K562 (cell line): ENCODE results near the gene PFAS. TPM values are rescaled to one million over a fixed set of nuclear protein-coding genes. Genes with fewer than 3 reads are reported as not detected.

ENCODE experiments used
- ATAC-seq: fragments of 200-7000 bp; cut with Tn5 transposase; 3 replicates; pipeline ENCODE4 v1.9.1; 2020; ENCODE audit warnings: moderate library complexity
- BruUV-seq: library from RNA; stranded (reverse); fragments of 400-500 nt; replicated peaks from 2 replicates; lab custom pipeline; 2021; lab: Mats Ljungman, UMichigan
- CTCF ChIA-PET: fragments of 300-600 bp; formaldehyde crosslinking; extraction: SDS; loops from one replicate; lab custom pipeline; 2021; ENCODE audit warnings: low intra/inter-chr PET ratio; lab: Yijun Ruan, JAX
- POLR2A ChIA-PET: fragments of 300-600, 350-650 bp; sonication (Branson Sonifier 250); formaldehyde crosslinking; extraction: SDS; loops from one replicate; lab custom pipeline; 2021; ENCODE audit warnings: antibody characterized with exemption, inconsistent platforms; lab: Yijun Ruan, JAX
- DNase-seq, 4 experiments: peaks; one replicate each; pipeline versions ENCODE4 v3.0.0 to v3.0.0-alpha.2; 2011 to 2018; ENCODE audit warnings: low spot score in 3 of 4, mixed read lengths in 3 of 4; ENCODE audit errors: extremely low read depth in 1 of 4
- FAIRE-seq: peaks from 2 replicates; lab custom pipeline; 2011; peaks lifted over from hg19 to GRCh38; lab: Jason Lieb, UNC
- H2AFZ ChIP-seq: 2 replicates; pipeline ENCODE4 v1.6.0; 2011; ENCODE audit warnings: low read depth, low read length, control low read depth, inconsistent platforms
- H3K27ac ChIP-seq: fragments of 200-600 bp; 3 replicates; pipeline ENCODE4 v1.8.0; 2011; ENCODE audit warnings: low read depth, mild to moderate bottlenecking, control low read depth, inconsistent platforms, low read length, moderate library complexity, mixed read lengths; ENCODE audit errors: extremely low read depth
- H3K27me3 ChIP-seq, 2 experiments: fragments of 300-600 bp in 1 of 2; 2 replicates in 1 of 2; 3 replicates in 1 of 2; pipeline versions ENCODE4 v1.6.0 to v1.8.0; 2011; ENCODE audit warnings: inconsistent platforms in 2 of 2, low read length in 2 of 2, mild to moderate bottlenecking in 1 of 2, mixed read lengths in 1 of 2, moderate library complexity in 1 of 2; ENCODE audit not compliant: control insufficient read depth in 2 of 2, insufficient read depth in 2 of 2
- H3K36me3 ChIP-seq: fragments of 300-600 bp; 3 replicates; pipeline ENCODE4 v1.8.0; 2011; ENCODE audit warnings: mild to moderate bottlenecking, low read length, inconsistent platforms; ENCODE audit not compliant: control insufficient read depth, insufficient read depth
- H3K4me1 ChIP-seq, 2 experiments: fragments of 200-600 bp in 1 of 2; replicated peaks in 1 of 2; 2 replicates in 1 of 2; 3 replicates in 1 of 2; pipeline versions ENCODE4 v1.5.1 to v1.8.0; 2011; ENCODE audit warnings: inconsistent platforms in 2 of 2, low read length in 2 of 2, mild to moderate bottlenecking in 1 of 2, mixed read lengths in 1 of 2, moderate library complexity in 1 of 2; ENCODE audit not compliant: control insufficient read depth in 2 of 2, insufficient read depth in 2 of 2
- H3K4me2 ChIP-seq: 2 replicates; pipeline ENCODE4 v1.6.1; 2011; ENCODE audit warnings: low read length, control low read depth, inconsistent platforms, mixed read lengths; ENCODE audit not compliant: insufficient read depth
- H3K4me3 ChIP-seq: fragments of 200-600 bp; sonication (generic), shearing (Covaris generic); 2 replicates; pipeline ENCODE4 v1.5.1; 2016; ENCODE audit warnings: control low read depth, inconsistent platforms
- H3K79me2 ChIP-seq: fragments of 200-600 bp; 3 replicates; pipeline ENCODE4 v1.8.0; 2011; ENCODE audit warnings: low read length, inconsistent platforms; ENCODE audit not compliant: control insufficient read depth, insufficient read depth
- H3K9ac ChIP-seq, 2 experiments: 2 replicates each; pipeline versions ENCODE4 v1.6.0 to v1.6.1; 2011; ENCODE audit warnings: low read depth in 2 of 2, low read length in 2 of 2, control low read depth in 1 of 2, inconsistent platforms in 1 of 2, mild to moderate bottlenecking in 1 of 2, mixed read lengths in 1 of 2; ENCODE audit not compliant: insufficient read depth in 1 of 2
- H3K9me1 ChIP-seq: one replicate; pipeline ENCODE4 v1.6.0; 2011; ENCODE audit warnings: inconsistent platforms, mild to moderate bottlenecking, low read length, moderate library complexity; ENCODE audit not compliant: control insufficient read depth, insufficient read depth
- H3K9me3 ChIP-seq: replicated peaks from 2 replicates; pipeline ENCODE4 v1.5.1; 2011; ENCODE audit warnings: low read depth, low read length, inconsistent platforms; ENCODE audit not compliant: control insufficient read depth, insufficient read depth
- H4K20me1 ChIP-seq: replicated peaks from 2 replicates; pipeline ENCODE4 v1.6.1; 2011; ENCODE audit warnings: low read length, inconsistent platforms, mixed read lengths; ENCODE audit not compliant: control insufficient read depth, insufficient read depth
- GABPB1 ChIP-seq: sonication (generic); formaldehyde crosslinking; IDR thresholded peaks from 2 replicates; pipeline ENCODE4 v1.8.0; 2022; ENCODE audit warnings: mild to moderate bottlenecking, missing genetic modification reagents
- LARP7 ChIP-seq: fragments of 450-650 bp; IDR thresholded peaks from 2 replicates; pipeline ENCODE4 v1.6.1; 2016
- RAD21 ChIP-seq, 2 experiments: fragments of 250-450 bp in 1 of 2; fragments of 450-650 bp in 1 of 2; sonication (Bioruptor Pico) in 1 of 2; formaldehyde crosslinking in 1 of 2; IDR thresholded peaks in 1 of 2; conservative IDR thresholded peaks in 1 of 2; 2 replicates each; pipeline versions ENCODE4 v1.4.0 to v1.8.0; 2020 to 2022; ENCODE audit warnings: mild to moderate bottlenecking in 2 of 2, moderate library complexity in 1 of 2
- SPI1 ChIP-seq: IDR thresholded peaks from 2 replicates; pipeline ENCODE4 v1.6.1; 2011; ENCODE audit warnings: low read depth, low read length, control low read depth, borderline replicate concordance
- STAT5B ChIP-seq: fragments of 250-450 bp; sonication (Bioruptor Pico); IDR thresholded peaks from 2 replicates; pipeline ENCODE4 v1.8.0; 2021; ENCODE audit warnings: mild to moderate bottlenecking, inconsistent platforms
- ZNF764 ChIP-seq: fragments of 250-450 bp; sonication (Bioruptor Pico); IDR thresholded peaks from 2 replicates; pipeline ENCODE4 v1.4.0; 2020; ENCODE audit warnings: low read depth, mild to moderate bottlenecking, moderate library complexity
- ZNF780A ChIP-seq: fragments of 250-450 bp; sonication (Bioruptor Pico); IDR thresholded peaks from 2 replicates; pipeline ENCODE4 v1.5.0; 2021; ENCODE audit warnings: mild to moderate bottlenecking
- ZZZ3 ChIP-seq: fragments of 450-650 bp; IDR thresholded peaks from 2 replicates; pipeline ENCODE4 v1.6.1; 2016; ENCODE audit warnings: antibody characterized with exemption, mild to moderate bottlenecking, moderate library complexity
- WGBS: fragments of 100-300 bp; shearing (Covaris generic); methylation state at CpG from one replicate; pipeline ENCODE4 v1.1.6; 2016; ENCODE audit warnings: low coverage, mixed read lengths; ENCODE audit not compliant: insufficient coverage; ENCODE audit errors: missing lambda C conversion rate; 5-methylcytosine and 5-hydroxymethylcytosine counted together
- in situ Hi-C: fragments of 300-500 bp; cut with MboI; formaldehyde crosslinking; loops from 4 replicates; pipeline ENCODE4 v1.15.0; 2018; ENCODE audit warnings: inconsistent platforms, mixed read lengths
- intact Hi-C: fragments of 100-400 bp; cut with micrococcal nuclease; formaldehyde crosslinking; loops from 2 replicates; pipeline ENCODE4 v1.14.2; 2022
- polyA plus RNA-seq, 8 experiments: library from polyadenylated mRNA; depleted of rRNA in 4 of 8; stranded (reverse) in 5 of 8; unstranded in 3 of 8; fragments of >200 nt; fragmentation: Nextera tagmentation in 2 of 8; fragmentation: Illumina TruSeq in 1 of 8; extraction: Ambion mirVana in 2 of 8; extraction: Trizol in 1 of 8; gene quantifications; 2 replicates each; pipeline versions ENCODE4 v1.2.1 to v1.2.3, GENCODE V29; 2011 to 2014; ENCODE audit warnings: inconsistent platforms in 1 of 8, missing spikeins in 1 of 8
- total RNA-seq, 7 experiments: library from RNA; depleted of rRNA in 6 of 7; stranded (reverse); fragments of >200 nt in 6 of 7; fragmentation: Illumina TruSeq in 2 of 7; extraction: Trizol in 2 of 7; gene quantifications; 2 replicates each; pipeline versions ENCODE4 v1.2.1 to v1.2.3, GENCODE V29; 2011 to 2021; ENCODE audit warnings: low replicate concordance in 1 of 7
- TF ChIP-seq, protein P1 (sequence below), 2 experiments: fragments of 450-650 bp in 1 of 2; sonication (generic) in 1 of 2; formaldehyde crosslinking in 1 of 2; IDR thresholded peaks in 1 of 2; conservative IDR thresholded peaks in 1 of 2; 2 replicates each; pipeline versions ENCODE4 v1.6.1 to v1.8.1; 2016 to 2023; ENCODE audit warnings: mild to moderate bottlenecking in 2 of 2, moderate library complexity in 2 of 2, inconsistent platforms in 1 of 2, missing genetic modification reagents in 1 of 2
- TF ChIP-seq, protein P2 (sequence below): fragments of 250-450 bp; sonication (Bioruptor Pico); IDR thresholded peaks from 2 replicates; pipeline ENCODE4 v1.8.0; 2022; ENCODE audit warnings: inconsistent platforms, mild to moderate bottlenecking, moderate library complexity, borderline replicate concordance
- TF ChIP-seq, protein P3 (sequence below): fragments of 450-650 bp; IDR thresholded peaks from 2 replicates; pipeline ENCODE4 v1.6.1; 2016; ENCODE audit warnings: low read depth, mild to moderate bottlenecking, moderate library complexity

Gene PFAS
- total and polyA plus RNA-seq, 9 of the 15 experiments (the other 6 are each of a cell fraction or from before 2014, with no cell fraction given) = 11.6 to 131 (median 43.9) TPM

DNA sequence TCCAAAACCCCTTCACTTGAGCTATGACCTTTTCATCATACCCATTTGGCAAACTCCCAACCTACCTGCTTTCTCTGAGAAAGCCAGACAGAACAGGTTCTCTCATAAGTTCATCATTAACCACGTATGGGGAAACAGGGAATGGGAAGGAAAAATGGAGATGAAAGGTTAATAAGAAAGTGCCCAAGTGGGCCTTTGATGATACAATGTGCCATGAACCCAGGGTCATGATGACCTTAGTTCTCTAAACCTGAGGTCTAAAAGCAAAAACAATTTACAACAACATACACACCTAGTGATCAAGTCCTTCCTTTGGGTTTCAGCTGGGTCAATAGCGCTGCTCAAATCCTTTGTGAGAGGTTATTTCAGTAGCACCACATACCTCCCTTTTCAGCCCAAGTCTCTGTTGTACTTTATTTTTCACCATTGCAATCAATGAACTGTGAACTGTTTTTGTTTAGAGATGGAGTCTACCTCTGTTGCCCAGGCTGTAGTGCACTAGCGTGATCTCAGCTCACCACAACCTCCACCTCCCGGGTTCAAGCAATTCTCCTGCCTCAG, 24.9 kb downstream of the PFAS start (continued):
- TF ChIP-seq, protein P1, sequence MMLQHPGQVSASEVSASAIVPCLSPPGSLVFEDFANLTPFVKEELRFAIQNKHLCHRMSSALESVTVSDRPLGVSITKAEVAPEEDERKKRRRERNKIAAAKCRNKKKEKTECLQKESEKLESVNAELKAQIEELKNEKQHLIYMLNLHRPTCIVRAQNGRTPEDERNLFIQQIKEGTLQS (IDR thresholded peaks at IDR 0.05) = no peak
- TF ChIP-seq, protein P1 (CRISPR knock-in tag; conservative IDR thresholded peaks at IDR 0.05) = no peak
- TF ChIP-seq ZNF764 (no peak), ZNF780A (CRISPR knock-in tag) (no peak), LARP7 (no peak), ZZZ3 (no peak), STAT5B (no peak), GABPB1 (no peak)
- TF ChIP-seq, protein P2, sequence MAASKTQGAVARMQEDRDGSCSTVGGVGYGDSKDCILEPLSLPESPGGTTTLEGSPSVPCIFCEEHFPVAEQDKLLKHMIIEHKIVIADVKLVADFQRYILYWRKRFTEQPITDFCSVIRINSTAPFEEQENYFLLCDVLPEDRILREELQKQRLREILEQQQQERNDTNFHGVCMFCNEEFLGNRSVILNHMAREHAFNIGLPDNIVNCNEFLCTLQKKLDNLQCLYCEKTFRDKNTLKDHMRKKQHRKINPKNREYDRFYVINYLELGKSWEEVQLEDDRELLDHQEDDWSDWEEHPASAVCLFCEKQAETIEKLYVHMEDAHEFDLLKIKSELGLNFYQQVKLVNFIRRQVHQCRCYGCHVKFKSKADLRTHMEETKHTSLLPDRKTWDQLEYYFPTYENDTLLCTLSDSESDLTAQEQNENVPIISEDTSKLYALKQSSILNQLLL (CRISPR knock-in tag) = no peak

DNA sequence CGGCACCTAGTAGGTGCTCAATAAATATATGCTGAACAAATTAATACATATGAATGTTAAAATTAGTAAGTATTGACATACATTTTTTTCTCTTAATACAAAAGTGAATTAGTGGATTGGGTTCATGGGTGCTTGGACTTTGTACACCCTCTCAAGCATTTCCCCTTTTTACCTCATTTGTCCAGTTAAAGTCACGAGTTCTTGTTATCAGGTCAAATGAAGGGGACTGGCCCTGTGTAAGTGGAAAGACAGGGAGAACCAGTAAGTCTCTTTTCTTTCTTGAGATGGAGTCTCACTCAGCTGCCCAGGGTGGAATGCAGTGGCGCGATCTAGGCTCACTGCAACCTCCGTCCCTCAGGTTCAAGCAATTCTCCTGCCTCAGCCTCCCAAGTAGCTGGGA, 25.7 kb downstream of the PFAS start:
- Histone ChIP-seq H3K27ac (no peak overlapping the region), H3K9me3 (no peaks in the 10 kb centered on the region), H4K20me1 (no peaks in the 10 kb centered on the region), H3K27me3 (no peaks in the 10 kb centered on the region), H3K4me1 (peaks cover 0 to 4% of the 10 kb centered on the region in 2 experiments; a peak in 3 of 5 replicates), H3K79me2 (no peaks in the 10 kb centered on the region), H3K9me1 (no peaks in the 10 kb centered on the region), H3K9ac (no peak overlapping the region), H3K36me3 (peaks cover 11% of the 10 kb centered on the region; the same call in 1 of the 3 replicates), H2AFZ (no peak overlapping the region), H3K4me2 (no peak overlapping the region)
- no peak for ATAC-seq
- CTCF ChIA-PET = interaction anchor here (0.6 kb wide), 1 partner anchor 113 kb away, joined by 3 read pairs; no protein-coding TSS in a partner anchor
- FAIRE-seq = no peak
- POLR2A ChIA-PET = no interaction called here
- no peak for DNase-seq
- no TSS peak for BruUV-seq
- intact Hi-C loops = no loop called here
- in situ Hi-C loops = no loop called here
- WGBS = 50% methylated on average over 2 of the region's 5 CpGs
- TF ChIP-seq, protein P3, sequence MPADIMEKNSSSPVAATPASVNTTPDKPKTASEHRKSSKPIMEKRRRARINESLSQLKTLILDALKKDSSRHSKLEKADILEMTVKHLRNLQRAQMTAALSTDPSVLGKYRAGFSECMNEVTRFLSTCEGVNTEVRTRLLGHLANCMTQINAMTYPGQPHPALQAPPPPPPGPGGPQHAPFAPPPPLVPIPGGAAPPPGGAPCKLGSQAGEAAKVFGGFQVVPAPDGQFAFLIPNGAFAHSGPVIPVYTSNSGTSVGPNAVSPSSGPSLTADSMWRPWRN = no peak
- no peak for TF ChIP-seq RAD21 (CRISPR knock-in tag; conservative IDR thresholded peaks at IDR 0.05 in 1 of 2, IDR thresholded peaks at IDR 0.05 in 1 of 2)
- 0 out of 2 replicates have a peak, but pooled peaks have one; percentile 26 for TF ChIP-seq SPI1
- TF ChIP-seq, all 486 proteins: peak for 1
- H3K4me3 ChIP-seq = no peak overlapping the region
